Muscle of arm (tissue), 12 donors: Measurements from ENCODE around the gene USP11. TPM values are rescaled to one million over a fixed set of nuclear protein-coding genes. Genes with fewer than 3 reads are reported as not detected.

ENCODE experiments used
- DNase-seq: peaks from one replicate; pipeline ENCODE4 v3.0.0-alpha.2; 2013
- polyA plus RNA-seq, 12 donors: library from polyadenylated mRNA; unstranded; fragments of 120-200 nt; gene quantifications; one replicate each; pipeline ENCODE4 v1.2.1, GENCODE V29; 2013; ENCODE audit not compliant: insufficient read length in 12 of 12

Gene USP11
- polyA plus RNA-seq, 12 donors = 57.2 to 104 (median 87.7) TPM; not detected in 1

GRCh38 chrX:47221756-47222155 lies 11.1 kb upstream of the USP11 start:
- DNase-seq = no peak

DNA sequence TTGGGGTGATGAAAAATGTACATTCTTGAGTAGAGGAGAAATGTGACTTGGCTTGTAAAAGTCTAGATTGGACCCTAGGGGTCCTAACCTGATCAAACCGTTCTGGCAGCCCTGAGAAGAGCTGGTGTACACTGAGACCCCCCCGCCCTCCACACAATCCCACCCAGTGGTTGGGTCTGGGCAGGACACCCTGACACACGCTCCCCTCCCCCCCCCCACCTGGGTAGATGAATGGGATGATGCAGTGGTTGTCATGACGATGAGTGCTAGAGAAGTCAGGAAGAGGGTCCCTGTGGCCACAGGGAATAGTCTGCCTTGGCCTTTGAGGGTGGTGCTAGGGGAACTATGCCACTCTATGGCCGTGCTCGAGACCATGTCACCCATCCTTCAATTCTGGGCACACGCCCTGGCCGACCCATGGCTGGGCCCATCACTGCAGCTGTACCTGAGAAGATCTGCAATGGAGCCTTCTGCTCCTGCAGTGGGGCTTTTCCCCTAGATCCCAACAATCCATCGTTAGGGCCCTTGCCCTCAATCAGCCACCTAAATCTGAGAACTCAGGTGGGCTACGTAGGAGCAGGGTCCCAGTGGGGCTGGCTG lies 10.0 kb upstream of the USP11 start:
- no peak for DNase-seq

DNA sequence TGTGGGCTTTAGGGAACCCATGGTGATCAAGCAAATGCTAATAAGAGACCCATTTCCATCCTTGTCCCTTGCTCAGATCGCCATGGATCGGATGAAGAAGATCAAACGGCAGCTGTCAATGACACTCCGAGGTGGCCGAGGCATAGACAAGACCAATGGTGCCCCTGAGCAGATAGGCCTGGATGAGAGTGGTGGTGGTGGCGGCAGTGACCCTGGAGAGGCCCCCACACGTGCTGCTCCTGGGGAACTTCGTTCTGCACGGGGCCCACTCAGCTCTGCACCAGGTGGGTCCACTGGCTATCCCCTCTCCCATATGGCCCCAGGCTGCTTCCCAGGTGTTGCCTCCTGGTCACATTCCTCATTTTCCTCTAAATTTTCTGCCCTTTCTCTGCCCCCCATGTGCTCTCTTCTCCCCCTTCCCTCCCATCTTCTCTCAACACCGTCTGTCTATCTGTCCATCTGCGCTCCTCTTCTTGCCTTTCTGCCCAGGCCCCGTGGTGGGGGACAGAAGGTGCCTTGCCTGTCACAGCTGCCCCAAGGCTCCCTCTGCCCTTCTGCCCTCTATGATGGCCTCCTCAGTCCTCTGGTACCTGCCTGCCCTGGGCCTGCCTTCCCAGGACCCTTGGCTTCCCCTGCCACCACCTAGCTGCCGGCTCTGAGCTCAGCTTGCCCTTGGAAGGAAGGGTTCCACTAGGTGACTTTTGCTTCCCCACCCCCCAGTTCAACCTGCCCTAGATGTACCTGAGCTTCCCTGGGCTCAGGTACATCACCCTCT lies 9.1 kb upstream of the USP11 start:
- no peak for DNase-seq

DNA sequence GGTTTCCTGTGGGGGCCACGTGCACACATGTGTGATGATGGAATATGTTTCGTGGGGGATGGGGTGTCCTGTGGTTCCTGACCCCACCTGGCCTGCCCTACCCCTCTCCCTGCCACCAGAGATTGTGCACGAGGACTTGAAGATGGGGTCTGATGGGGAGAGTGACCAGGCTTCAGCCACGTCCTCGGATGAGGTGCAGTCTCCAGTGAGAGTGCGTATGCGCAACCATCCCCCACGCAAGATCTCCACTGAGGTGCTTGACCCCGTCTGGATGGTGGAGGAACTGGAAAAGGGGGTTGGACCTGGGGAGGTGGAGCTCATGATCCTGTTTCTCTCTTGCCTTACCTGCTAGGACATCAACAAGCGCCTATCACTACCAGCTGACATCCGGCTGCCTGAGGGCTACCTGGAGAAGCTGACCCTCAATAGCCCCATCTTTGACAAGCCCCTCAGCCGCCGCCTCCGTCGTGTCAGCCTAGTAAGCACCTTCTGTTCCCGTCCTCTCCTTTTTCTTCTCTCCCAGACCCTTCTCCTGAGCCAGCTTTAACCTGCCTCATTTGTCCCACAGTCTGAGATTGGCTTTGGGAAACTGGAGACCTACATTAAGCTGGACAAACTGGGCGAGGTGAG lies 8.4 kb upstream of the USP11 start:
- no peak for DNase-seq

DNA sequence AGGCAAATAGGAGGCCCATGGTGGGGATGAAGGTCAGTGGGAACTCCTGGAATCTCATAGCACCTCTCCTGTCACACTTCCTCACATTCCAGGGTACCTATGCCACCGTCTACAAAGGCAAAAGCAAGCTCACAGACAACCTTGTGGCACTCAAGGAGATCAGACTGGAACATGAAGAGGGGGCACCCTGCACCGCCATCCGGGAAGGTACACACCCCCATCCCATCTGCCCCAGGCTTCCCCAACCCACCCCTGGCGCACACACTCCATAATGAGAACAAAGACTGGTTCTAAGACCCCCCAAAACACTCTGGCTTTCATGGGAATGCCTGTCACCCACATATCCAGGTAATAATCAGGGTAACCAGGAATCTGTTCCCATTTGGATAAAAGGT lies 7.9 kb upstream of the USP11 start:
- DNase-seq = no peak

- DNase-seq = no peak
Observed at GRCh38 chrX:47226071-47226470, 6.7 kb upstream of the USP11 start.

DNA sequence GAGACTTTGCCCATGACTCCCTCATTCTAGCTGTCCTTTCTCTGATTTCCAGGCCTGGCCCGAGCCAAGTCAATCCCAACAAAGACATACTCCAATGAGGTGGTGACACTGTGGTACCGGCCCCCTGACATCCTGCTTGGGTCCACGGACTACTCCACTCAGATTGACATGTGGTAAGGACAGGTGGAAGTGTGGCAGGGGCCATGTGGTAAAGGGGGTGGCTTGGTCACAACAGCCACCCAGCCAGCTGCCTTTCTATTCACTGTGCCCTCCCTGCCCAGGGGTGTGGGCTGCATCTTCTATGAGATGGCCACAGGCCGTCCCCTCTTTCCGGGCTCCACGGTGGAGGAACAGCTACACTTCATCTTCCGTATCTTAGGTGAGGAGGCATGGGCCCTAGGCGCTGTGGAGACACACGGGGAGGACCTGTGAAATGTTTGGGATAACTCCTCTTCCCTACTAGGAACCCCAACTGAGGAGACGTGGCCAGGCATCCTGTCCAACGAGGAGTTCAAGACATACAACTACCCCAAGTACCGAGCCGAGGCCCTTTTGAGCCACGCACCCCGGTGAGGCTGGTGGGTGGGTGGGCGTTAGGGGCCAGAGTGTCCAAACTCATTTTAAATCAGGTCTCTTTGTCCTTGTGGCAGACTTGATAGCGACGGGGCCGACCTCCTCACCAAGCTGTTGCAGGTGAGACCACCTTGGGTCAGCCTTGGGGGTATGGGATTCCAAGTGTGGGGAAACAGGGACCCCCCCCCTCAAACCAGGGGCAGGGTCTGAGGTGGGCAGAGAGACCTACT lies 6.1 kb upstream of the USP11 start:
- no peak for DNase-seq

DNA sequence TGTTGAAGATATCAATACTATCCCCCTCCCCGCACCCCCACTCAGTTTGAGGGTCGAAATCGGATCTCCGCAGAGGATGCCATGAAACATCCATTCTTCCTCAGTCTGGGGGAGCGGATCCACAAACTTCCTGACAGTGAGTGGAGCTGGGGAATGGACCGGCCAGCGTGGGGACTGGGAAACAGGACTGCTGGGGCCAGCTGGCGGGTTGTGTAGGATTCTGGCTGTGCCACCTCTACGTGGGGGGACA lies 5.5 kb upstream of the USP11 start:
- no peak for DNase-seq

DNA sequence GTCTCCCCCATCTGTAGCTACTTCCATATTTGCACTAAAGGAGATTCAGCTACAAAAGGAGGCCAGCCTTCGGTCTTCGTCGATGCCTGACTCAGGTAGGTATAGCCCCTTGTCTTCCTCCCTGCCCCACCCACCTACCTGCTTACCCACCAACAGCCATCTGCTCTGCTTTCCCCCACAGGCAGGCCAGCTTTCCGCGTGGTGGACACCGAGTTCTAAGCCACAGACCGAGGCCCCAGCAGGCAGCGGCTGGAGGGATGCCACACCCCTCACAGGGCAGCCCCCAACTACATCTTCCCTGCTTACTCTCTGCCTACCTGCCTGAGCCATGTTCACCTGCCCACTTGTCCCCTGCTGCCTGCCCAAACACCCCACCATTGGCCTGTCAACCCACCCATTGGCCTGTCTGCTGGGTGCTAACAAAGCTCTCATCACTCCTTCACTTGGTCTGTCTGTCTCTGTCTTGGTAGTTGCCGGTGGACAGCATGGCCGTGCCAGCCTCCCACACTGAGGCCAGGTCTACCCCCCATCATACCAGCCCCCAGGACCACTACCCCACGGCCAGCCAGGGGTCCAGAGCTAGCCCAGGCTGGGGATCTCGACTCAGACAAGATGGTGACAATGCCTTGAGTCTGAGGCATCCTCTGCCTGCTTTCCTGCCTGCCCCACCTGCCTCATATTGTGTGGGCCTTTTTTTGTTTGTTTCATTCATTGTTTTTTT lies 4.1 kb upstream of the USP11 start:
- no peak for DNase-seq

GRCh38 chrX:47229427-47229826 lies 3.4 kb upstream of the USP11 start:
- no peak for DNase-seq

DNA sequence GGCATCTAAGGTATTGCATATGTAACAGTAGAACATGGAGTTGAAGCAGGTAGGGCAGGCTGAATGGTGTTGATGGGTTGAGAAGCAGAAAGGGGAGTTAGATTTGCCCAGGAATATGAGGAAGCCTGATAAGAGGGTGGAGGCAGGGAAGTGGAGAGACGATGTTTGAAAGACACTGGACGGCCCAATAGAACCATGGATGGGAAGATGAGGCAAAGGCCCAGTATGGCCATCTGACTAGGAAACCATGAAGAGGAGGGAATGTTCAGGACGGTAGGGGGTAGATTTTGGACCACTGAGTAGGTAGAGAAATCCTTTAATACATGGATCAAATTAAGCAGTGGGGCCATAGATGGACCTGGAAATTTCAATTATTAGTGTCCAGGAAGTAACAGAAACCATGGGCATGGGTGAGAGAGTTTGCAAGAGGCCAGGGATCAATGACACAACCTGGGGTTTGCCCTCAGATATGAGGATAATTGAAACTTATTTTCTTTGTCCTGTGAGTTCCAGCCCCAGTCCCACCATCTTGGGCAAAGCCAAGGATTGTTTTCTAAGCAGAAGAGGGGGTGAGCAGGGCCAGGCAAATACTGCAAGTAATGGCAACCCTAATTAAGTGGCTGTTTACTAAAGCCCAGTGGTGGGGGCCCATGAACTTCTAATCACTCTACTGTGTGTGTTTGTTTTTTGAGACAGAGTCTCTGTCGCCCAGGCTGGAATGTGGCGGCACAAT lies 2.5 kb upstream of the USP11 start:
- DNase-seq = no peak

DNA sequence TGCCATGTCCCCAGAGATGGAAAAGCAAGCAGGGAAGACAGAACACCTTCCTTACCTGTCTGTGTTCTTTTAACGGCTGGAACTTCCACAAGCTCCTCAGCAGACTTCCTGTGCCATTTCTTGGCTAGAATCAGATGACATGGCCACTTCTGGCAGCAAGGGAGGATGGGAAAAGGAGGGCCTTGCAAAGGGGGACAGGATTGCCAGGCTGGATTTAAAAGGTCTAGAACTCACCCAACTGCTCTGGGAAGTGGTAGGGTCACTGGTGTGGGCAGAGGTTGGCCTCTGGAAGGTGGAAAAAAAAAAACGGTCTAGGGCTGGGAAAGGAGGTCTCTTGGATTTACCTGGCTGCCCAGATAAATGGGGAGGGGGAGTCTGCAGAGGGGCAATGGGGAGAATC lies 1.6 kb upstream of the USP11 start:
- no peak for DNase-seq

- DNase-seq = no peak
Observed at GRCh38 chrX:47232197-47232802, 509 bp upstream of the USP11 start.

GRCh38 chrX:47233333-47234113 lies 714 bp downstream of the USP11 start:
- DNase-seq = peak; percentile 95

DNA sequence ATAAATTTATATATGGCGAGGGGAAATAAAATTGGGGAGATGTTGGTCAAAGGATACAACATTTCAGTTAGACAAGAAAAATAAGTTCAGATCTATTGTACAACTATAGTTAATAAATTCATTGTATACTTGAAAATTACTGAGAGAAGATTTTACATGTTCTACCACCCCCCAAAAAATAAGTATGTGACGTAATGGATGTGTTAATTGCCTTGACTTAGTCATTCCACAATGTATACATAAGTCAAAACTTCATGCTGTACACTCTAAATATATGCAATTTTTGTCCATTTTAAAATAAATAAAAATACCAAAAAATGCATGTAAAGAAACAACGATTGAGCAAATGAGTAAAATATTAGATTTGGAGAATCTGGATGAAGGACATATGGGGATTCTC lies 1.8 kb downstream of the USP11 start:
- no peak for DNase-seq

DNA sequence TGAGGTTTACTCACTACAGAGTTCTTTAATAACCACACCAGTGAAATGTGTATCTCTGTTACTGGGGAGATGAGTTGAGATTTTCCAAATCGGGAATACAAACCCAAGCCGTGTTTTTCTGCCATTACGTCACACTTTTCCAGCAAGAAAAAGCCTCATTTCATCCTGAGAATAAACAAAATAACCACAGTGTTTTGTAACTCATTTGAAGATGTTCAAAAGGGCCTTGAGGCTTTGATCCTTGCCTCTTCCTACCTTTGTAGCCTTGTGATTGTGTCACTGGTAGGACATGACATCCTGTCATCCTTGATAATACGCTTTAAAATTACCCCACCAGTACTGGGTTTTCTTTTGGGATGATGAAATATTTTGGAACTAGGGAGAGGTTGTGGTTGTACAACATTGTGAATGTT lies 2.9 kb downstream of the USP11 start:
- no peak for DNase-seq

- DNase-seq = no peak
Observed at GRCh38 chrX:47239199-47239598, 6.4 kb downstream of the USP11 start.

DNA sequence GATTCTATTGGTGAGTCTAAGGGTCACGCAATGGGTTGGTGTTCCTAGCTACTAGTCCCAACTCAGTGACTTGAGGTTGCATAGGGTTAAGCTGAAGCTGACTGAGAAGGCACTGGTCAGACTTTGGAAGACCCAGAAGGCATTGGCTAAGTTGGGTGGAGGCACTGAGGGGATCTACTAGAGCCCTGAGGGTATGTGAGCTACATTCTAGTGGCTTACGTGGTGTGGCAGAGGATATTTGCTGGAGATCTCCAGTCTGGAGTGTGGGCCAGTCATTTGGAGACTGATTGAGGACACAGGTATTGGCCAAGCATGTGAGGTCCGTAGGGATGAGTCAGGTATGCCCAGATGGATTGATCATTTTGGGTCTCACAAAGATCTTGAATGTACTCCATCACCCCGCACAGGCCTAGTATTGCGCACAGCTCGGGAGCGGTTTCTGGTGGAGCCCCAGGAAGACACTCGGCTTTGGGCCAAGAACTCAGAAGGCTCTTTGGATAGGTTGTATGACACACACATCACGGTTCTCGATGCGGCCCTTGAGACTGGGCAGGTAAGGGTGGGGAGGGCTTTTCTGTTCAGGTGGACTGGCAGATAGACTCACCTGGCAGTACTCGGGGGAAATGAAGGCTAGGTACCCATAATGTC lies 7.2 kb downstream of the USP11 start:
- no peak for DNase-seq

- DNase-seq = no peak
Observed at GRCh38 chrX:47240619-47241018, 7.8 kb downstream of the USP11 start.
